Breast epithelium (tissue), 3 donors: Measurements from ENCODE around the gene GLB1L2.

ENCODE experiments used
- CTCF ChIP-seq, 3 donors: fragments of 450-650 bp; IDR thresholded peaks; one replicate each; pipeline ENCODE4 v1.5.1; 2016 to 2017; ENCODE audit warnings: antibody characterized with exemption in 3 of 3, mild to moderate bottlenecking in 3 of 3, moderate library complexity in 3 of 3
- POLR2A ChIP-seq: fragments of 450-650 bp; IDR thresholded peaks from one replicate; pipeline ENCODE4 v1.6.1; 2016; ENCODE audit warnings: antibody characterized with exemption, mild to moderate bottlenecking, moderate library complexity
- POLR2AphosphoS5 ChIP-seq, 3 donors: sonication (generic); formaldehyde crosslinking; IDR thresholded peaks; one replicate each; pipeline ENCODE4 v1.6.1; 2017; ENCODE audit warnings: antibody characterized with exemption in 3 of 3

GRCh38 chr11:134313821-134314607 is 17.8 kb upstream of the GLB1L2 start:
- no peak for TF ChIP-seq CTCF (IDR thresholded peaks at IDR 0.05)
- TF ChIP-seq POLR2A = no peak
- TF ChIP-seq POLR2AphosphoS5 (IDR thresholded peaks at IDR 0.05) = no peak
